DND-41 (cell line): ENCODE results near the gene TM9SF4.

ENCODE experiments used
- ATAC-seq: fragments of 200-7000 bp; cut with Tn5 transposase; 3 replicates; pipeline ENCODE4 v1.9.1; 2021; ENCODE audit warnings: low read depth; ENCODE audit not compliant: insufficient read depth
- DNase-seq: peaks from one replicate; pipeline ENCODE4 v3.0.0-alpha.2; 2020
- H2AFZ ChIP-seq: 2 replicates; pipeline ENCODE4 v1.6.0; 2012; ENCODE audit warnings: low read depth, low read length
- H3K27ac ChIP-seq: 2 replicates; pipeline ENCODE4 v1.5.1; 2012; ENCODE audit warnings: low read length, inconsistent platforms
- H3K27me3 ChIP-seq: fragments of 200-600 bp; sonication (generic); 2 replicates; pipeline ENCODE4 v1.6.0; 2012; ENCODE audit warnings: low read length, mild to moderate bottlenecking, inconsistent platforms; ENCODE audit not compliant: insufficient read depth, poor library complexity
- H3K36me3 ChIP-seq: 2 replicates; pipeline ENCODE4 v1.5.1; 2012; ENCODE audit warnings: low read length, inconsistent platforms; ENCODE audit not compliant: insufficient read depth
- H3K4me1 ChIP-seq: 2 replicates; pipeline ENCODE4 v1.5.1; 2012; ENCODE audit warnings: mild to moderate bottlenecking, low read length; ENCODE audit not compliant: insufficient read depth
- H3K4me2 ChIP-seq: 2 replicates; pipeline ENCODE4 v1.6.0; 2012; ENCODE audit warnings: mild to moderate bottlenecking, moderate library complexity, low read length, inconsistent platforms; ENCODE audit not compliant: insufficient read depth
- H3K4me3 ChIP-seq, 2 experiments: fragments of 200-600 bp in 1 of 2; shearing (Covaris generic) in 1 of 2; 2 replicates each; pipeline ENCODE4 v1.5.1; 2012 to 2016; ENCODE audit warnings: inconsistent platforms in 2 of 2, low read length in 2 of 2, mild to moderate bottlenecking in 2 of 2, low read depth in 1 of 2, moderate library complexity in 1 of 2
- H3K79me2 ChIP-seq: 2 replicates; pipeline ENCODE4 v1.6.0; 2012; ENCODE audit warnings: low read length, inconsistent platforms; ENCODE audit not compliant: insufficient read depth
- H3K9ac ChIP-seq: 2 replicates; pipeline ENCODE4 v1.6.0; 2012; ENCODE audit warnings: low read depth, mild to moderate bottlenecking, inconsistent platforms, low read length, moderate library complexity
- H3K9me3 ChIP-seq: 2 replicates; pipeline ENCODE4 v1.5.1; 2012; ENCODE audit warnings: low read length, moderate library complexity, mild to moderate bottlenecking, inconsistent platforms; ENCODE audit not compliant: insufficient read depth, severe bottlenecking
- H4K20me1 ChIP-seq: 2 replicates; pipeline ENCODE4 v1.6.0; 2012; ENCODE audit warnings: low read length; ENCODE audit not compliant: insufficient read depth
- EZH2 ChIP-seq: IDR thresholded peaks from 3 replicates; pipeline ENCODE4 v1.6.1; 2012; ENCODE audit warnings: borderline replicate concordance, low read depth, mild to moderate bottlenecking, moderate library complexity, low read length, inconsistent platforms; ENCODE audit not compliant: severe bottlenecking
- TF ChIP-seq, protein P1 (sequence below): IDR thresholded peaks from 2 replicates; pipeline ENCODE4 v1.5.1; 2012; ENCODE audit warnings: borderline replicate concordance, low read length, moderate library complexity, mild to moderate bottlenecking; ENCODE audit not compliant: poor library complexity, severe bottlenecking; ENCODE audit errors: extremely low read depth

Gene TM9SF4

GRCh38 chr20:32132911-32133549 lies 23.5 kb downstream of the TM9SF4 start:
- TF ChIP-seq, protein P1, sequence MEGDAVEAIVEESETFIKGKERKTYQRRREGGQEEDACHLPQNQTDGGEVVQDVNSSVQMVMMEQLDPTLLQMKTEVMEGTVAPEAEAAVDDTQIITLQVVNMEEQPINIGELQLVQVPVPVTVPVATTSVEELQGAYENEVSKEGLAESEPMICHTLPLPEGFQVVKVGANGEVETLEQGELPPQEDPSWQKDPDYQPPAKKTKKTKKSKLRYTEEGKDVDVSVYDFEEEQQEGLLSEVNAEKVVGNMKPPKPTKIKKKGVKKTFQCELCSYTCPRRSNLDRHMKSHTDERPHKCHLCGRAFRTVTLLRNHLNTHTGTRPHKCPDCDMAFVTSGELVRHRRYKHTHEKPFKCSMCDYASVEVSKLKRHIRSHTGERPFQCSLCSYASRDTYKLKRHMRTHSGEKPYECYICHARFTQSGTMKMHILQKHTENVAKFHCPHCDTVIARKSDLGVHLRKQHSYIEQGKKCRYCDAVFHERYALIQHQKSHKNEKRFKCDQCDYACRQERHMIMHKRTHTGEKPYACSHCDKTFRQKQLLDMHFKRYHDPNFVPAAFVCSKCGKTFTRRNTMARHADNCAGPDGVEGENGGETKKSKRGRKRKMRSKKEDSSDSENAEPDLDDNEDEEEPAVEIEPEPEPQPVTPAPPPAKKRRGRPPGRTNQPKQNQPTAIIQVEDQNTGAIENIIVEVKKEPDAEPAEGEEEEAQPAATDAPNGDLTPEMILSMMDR, result no peak
- no peak for TF ChIP-seq EZH2
- no peak overlapping the region for H3K9ac ChIP-seq
- H3K27me3 ChIP-seq, result no peaks in the 10 kb centered on the region
- no peak overlapping the region for H3K4me3 ChIP-seq
- no peak overlapping the region for H3K27ac ChIP-seq
- no peak for DNase-seq
- no peak overlapping the region for H3K4me2 ChIP-seq
- H4K20me1 ChIP-seq, result peaks cover 70% of the 10 kb centered on the region
- H3K79me2 ChIP-seq, result peaks cover 73% of the 10 kb centered on the region
- no peaks in the 10 kb centered on the region for H3K9me3 ChIP-seq
- no peak for ATAC-seq
- H2AFZ ChIP-seq, result no peak overlapping the region
- H3K36me3 ChIP-seq, result peaks cover 53% of the 10 kb centered on the region
- H3K4me1 ChIP-seq, result no peaks in the 10 kb centered on the region

DNA sequence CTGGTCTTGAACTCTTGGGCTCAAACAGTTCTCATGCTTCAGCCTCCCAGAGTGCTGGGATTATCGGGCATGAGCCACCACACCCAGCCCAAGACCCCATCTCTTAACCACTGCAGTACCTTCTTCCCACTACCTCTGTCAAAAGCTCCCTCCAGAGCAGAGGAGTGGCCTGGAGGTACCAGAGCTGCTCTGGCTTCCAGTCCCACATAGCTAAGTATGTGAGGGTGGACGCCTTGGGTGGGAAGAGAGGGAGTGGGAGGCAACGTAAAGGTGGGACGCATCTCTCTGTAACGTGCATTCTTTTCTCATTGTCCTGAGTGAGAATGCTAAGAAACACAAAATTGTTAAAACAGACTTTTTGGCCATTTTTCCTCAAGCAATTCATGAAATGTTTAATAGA lies 24.5 kb downstream of the TM9SF4 start:
- Histone ChIP-seq H3K4me1 (no peaks in the 10 kb centered on the region), H3K27ac (no peak overlapping the region), H3K27me3 (no peaks in the 10 kb centered on the region), H3K9ac (no peak overlapping the region), H3K4me2 (no peak overlapping the region), H4K20me1 (peaks cover 68% of the 10 kb centered on the region), H2AFZ (no peak overlapping the region), H3K36me3 (peaks cover 61% of the 10 kb centered on the region), H3K9me3 (no peaks in the 10 kb centered on the region), H3K4me3 (no peak overlapping the region), H3K79me2 (peaks cover 63% of the 10 kb centered on the region)
- no peak for DNase-seq
- ATAC-seq, result no peak
- TF ChIP-seq, protein P1, result no peak
- TF ChIP-seq EZH2, result no peak

DNA sequence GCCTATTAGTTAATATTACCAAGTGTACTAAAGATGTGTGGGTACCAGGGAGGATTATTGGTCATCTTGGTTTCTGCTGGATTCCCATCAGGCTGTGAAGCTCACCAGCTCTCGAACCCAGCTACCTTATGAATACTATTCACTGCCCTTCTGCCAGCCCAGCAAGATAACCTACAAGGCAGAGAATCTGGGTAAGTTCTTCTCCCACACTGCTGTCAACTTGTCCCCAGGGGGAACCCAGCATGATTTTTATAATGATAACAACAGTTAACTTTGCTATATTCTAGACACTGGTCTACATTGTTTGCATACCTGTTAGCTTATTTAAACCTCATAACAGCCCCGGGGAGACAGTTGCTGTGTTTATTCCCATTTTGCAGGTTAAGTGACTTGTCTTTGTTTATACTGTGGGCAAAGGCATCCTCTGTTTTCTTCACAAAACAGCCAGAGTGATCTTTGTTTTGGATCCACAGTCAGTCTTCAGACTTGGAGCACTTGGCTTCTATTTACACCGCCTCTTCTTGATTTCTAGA lies 26.5 kb downstream of the TM9SF4 start:
- H3K9me3 ChIP-seq, result no peaks in the 10 kb centered on the region
- no peak for DNase-seq
- H3K4me2 ChIP-seq, result no peak overlapping the region
- H3K27ac ChIP-seq, result no peak overlapping the region
- H3K4me1 ChIP-seq, result no peaks in the 10 kb centered on the region
- H3K4me3 ChIP-seq, result no peak overlapping the region
- H3K9ac ChIP-seq, result no peak overlapping the region
- no peaks in the 10 kb centered on the region for H3K27me3 ChIP-seq
- ATAC-seq, result no peak
- H2AFZ ChIP-seq, result no peak overlapping the region
- H3K36me3 ChIP-seq, result peaks cover 77% of the 10 kb centered on the region
- peaks cover 72% of the 10 kb centered on the region for H4K20me1 ChIP-seq
- TF ChIP-seq EZH2, result no peak
- peaks cover 44% of the 10 kb centered on the region for H3K79me2 ChIP-seq

DNA sequence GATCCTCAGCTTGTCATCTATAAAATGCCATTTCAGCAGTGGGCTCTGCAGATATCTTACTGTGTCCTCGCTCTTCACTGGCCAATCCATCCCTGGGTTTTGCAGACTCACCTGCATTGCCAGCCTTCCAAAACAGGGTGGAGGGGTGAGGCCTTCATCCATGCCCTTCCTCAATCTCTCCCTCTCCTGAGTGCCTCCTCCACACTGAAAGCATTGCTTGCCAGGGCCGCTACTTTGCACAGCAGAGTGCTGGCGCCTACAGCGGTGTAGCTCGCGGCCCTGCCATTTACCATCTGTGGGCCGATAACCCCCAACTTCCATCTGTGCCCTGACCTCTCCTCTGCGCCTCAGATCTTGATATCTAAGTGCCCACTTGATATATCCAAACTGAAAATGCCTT lies 29.4 kb downstream of the TM9SF4 start:
- no peaks in the 10 kb centered on the region for H3K27me3 ChIP-seq
- H3K9ac ChIP-seq, result no peak overlapping the region
- no peak overlapping the region for H3K4me3 ChIP-seq
- peaks cover 90% of the 10 kb centered on the region for H3K36me3 ChIP-seq
- H3K4me2 ChIP-seq, result no peak overlapping the region
- H3K79me2 ChIP-seq, result peaks cover 17% of the 10 kb centered on the region
- no peak overlapping the region for H2AFZ ChIP-seq
- no peaks in the 10 kb centered on the region for H3K4me1 ChIP-seq
- TF ChIP-seq, protein P1, result no peak
- TF ChIP-seq EZH2, result no peak
- no peak for DNase-seq
- no peak for ATAC-seq
- no peaks in the 10 kb centered on the region for H3K9me3 ChIP-seq
- H3K27ac ChIP-seq, result no peak overlapping the region
- peaks cover 55% of the 10 kb centered on the region for H4K20me1 ChIP-seq
